GM12891 (cell line): Measurements from ENCODE around the gene SCP2.

Experiments used
- POLR2A ChIP-seq: IDR thresholded peaks from 2 replicates; pipeline ENCODE4 v1.6.1; 2011; ENCODE audit warnings: low read depth, low read length, control low read depth
- POLR2AphosphoS5 ChIP-seq: IDR thresholded peaks from 2 replicates; pipeline ENCODE4 v1.6.1; 2011; ENCODE audit warnings: low read depth, low read length, control low read depth
- SPI1 ChIP-seq: IDR thresholded peaks from 2 replicates; pipeline ENCODE4 v1.6.1; 2011; ENCODE audit warnings: low read depth, low read length, control low read depth
- TAF1 ChIP-seq: IDR thresholded peaks from 2 replicates; pipeline ENCODE4 v1.6.1; 2011; ENCODE audit warnings: low read depth, low read length, control low read depth

- TF ChIP-seq POLR2A (no peak), POLR2AphosphoS5 (no peak), SPI1 (no peak), TAF1 (no peak)
These were observed 166.9 kb downstream of the SCP2 start for GRCh38 chr1:53093778-53094532.
